T-helper 1 cell treated with Interleukin-12 subunit alpha and Interleukin-12 subunit beta and Interleukin-4 antibody, amounts not matched to agents 30 ng/mL and 1 ng/mL, for 36 hours (primary cell): ENCODE results near the gene ZNF212. TPM values are rescaled to one million over a fixed set of nuclear protein-coding genes. Genes with fewer than 3 reads are reported as not detected.

ENCODE experiments used
- intact Hi-C: fragments of 100-400 bp; cut with micrococcal nuclease; formaldehyde crosslinking; loops from one replicate; pipeline ENCODE4 v1.15.1; 2024
- total RNA-seq: library from RNA; stranded (reverse); gene quantifications from 2 replicates; pipeline ENCODE4 v1.2.3, GENCODE V29; 2022

Gene ZNF212
- total RNA-seq, 1 donor from 2014 or later = 14.3 TPM

DNA sequence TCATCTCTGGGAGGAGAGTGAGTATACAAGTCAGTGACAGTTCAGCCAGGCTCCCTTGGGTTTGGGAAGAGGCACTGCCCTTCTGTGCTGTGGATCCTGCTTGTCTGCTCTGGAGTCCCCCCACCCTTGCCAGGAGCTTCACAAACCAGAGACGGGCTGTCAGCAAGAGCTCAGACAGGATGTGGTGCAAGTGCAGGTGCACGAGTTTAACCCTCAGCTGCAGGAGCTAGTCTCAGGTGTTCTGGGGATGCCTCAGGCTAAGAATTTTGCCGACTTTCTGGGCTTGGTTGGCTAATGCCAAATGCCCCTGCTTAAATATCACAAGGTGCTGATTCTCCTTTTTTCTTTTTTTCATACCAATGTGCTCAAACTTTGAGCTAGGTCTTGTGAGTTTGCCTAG is 44.9 kb downstream of the ZNF212 start:
- intact Hi-C loops = loop anchor here (2.0 kb wide), 2 partner anchors 158 to 176 kb away; partner anchors contain the start of genes ZNF425 and ZNF777

- intact Hi-C loops = loop anchor here (1.0 to 2.0 kb wide), 10 partner anchors 23 to 553 kb away; partner anchors contain the start of genes ZNF212, ZNF425, ZNF746 and ZNF777
These were observed 45.6 kb downstream of the ZNF212 start for GRCh38 chr7:149284850-149285585.

DNA sequence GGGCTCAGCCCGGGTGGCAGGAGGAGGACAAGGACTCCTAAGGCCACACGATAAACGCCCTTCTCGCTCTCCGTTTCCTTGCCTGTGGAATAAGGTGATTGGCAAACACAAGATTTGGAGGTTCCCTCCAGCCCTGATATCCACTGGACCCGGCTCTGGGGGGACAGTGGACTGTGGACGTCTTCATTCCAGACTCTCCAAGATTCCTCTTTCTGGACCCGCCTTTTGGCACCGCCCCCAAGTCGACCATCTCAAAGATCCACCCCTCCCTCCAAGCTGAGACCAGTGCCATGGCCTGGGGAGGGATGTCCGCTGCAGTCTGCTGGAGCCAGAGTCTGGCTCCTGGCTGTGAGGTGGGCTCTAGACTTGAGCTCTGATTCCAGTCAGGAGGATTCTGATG is 46.2 kb downstream of the ZNF212 start:
- intact Hi-C loops = loop anchor here (1.0 to 2.0 kb wide), 10 partner anchors 23 to 553 kb away; partner anchors contain the start of genes ZNF212, ZNF425, ZNF746 and ZNF777

GRCh38 chr7:149286811-149287400 is 47.5 kb downstream of the ZNF212 start:
- intact Hi-C loops = no loop called here

GRCh38 chr7:149287622-149288021 is 48.2 kb downstream of the ZNF212 start:
- intact Hi-C loops = no loop called here

DNA sequence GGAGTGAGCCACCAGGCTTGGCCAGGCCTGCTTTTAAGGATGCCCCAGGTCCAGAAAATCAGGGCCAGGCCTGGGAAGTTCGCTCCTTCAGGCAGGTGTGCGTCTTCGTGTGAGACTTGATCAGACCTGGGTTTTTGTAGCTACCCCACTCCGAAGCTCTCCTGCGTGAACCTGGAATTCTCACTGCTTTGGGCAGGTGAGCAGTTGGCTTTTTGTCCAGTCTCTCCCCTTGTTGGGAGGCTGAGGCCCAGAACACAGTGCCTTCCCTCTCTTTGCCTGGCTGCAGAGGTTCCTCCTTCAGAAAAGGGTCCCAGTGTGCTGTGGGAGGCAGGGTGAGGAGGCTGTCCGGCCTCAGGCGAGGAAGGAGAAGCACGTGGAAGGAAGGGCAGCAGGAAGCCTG is 49.8 kb downstream of the ZNF212 start:
- intact Hi-C loops = no loop called here

DNA sequence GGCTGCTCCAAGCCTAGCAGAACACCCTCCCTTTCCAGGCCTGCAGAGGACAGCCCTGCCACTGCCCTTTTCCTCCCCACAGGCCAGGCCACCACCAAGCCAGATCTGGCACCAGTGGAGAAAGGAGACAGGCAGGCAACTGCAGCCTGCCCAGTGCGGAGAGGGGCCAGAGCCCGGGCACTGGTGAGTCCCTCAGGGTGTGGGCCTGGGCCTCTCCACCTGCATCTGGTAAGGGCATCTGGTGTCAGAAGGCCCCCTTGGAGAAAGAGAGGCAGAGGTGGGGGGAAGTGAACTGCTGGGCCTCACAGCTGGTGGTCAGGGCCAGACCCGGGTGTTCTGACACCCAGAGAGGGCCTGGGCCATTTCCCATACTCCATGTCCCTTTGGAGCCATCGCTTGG is 50.4 kb downstream of the ZNF212 start:
- intact Hi-C loops = no loop called here

DNA sequence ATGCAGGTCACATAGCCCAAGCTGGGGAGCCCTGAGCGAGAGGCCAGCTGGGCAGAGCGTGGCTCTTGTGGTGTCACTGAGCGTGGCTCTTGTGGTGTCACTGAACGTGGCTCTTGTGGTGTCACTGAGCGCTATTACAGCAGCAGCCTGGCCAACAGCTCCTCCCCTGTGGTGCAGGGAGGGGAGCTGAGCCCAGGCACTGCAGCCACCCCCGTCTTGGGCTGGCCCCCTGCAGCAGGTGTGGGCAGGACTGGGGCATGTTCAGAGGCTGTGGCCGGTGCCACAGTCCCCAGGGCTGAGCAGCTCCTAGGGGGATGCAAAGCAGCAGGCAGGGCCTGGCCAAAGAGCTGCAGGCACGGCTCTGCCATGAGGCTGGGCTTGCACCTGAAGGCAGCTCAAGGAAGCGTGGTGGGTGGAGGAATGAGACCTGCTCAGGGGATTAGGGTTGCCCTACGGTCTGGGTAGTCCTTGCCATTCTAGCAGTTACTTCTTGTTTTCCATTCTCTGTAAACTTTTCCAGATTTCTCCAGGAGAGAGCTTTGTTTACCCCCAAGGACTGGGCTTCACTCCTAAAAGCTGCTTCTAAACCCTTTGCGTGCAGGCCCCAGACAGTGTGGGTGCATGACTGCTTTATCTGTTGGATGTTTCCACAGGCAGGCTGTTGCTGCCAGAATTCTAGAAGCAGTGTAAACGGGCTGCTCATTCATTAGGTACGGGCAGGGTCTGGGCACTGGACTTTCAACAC is 51.8 kb downstream of the ZNF212 start:
- intact Hi-C loops = no loop called here

- intact Hi-C loops = no loop called here
These were observed 52.5 kb downstream of the ZNF212 start for GRCh38 chr7:149291781-149292461.

- intact Hi-C loops = no loop called here
These were observed 53.0 kb downstream of the ZNF212 start for GRCh38 chr7:149292462-149292823.

GRCh38 chr7:149293338-149293737 is 53.9 kb downstream of the ZNF212 start:
- intact Hi-C loops = no loop called here

- intact Hi-C loops = no loop called here
These were observed 54.6 kb downstream of the ZNF212 start for GRCh38 chr7:149293946-149294633.

DNA sequence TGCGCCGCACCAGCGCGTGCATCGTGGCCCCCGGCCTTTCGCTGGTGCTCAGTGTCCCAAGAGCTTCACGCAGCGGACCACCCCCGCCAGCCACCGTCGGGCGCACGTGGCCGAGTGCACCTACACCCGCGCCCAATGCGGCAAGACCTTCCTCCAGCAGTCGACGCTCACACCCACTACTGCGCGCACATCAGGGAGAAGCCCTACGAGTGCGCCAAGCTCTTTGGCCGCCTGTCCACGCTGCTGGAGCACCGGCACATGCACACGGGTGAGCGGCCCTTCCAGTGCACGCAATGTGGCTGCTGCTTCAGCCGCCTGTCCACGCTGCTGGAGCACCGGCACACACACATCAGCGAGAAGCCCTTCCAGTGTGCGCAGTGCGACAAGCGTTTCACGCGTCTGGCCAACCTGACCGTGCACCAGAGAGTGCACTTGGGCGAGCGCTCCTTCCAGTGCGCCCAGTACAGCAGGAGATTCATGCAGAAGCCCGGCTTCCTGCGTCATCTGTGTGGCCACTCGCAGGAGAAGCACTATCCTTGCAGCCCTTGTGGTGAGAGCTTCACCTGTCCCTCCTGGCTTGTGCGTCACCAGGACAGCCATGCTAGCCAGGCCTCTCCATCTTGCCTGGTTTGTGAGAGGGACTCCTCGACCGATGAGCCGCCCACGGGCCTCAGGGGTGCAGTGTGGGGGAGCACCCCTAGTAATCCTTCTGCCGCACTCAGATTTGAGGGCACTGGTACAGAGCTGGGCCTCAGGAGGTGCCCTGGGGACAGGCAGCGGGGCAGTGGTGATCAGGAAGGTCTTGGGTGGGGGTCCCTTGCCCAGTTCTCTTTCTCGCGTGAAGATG is 55.4 kb downstream of the ZNF212 start:
- intact Hi-C loops = no loop called here

- intact Hi-C loops = no loop called here
These were observed 56.0 kb downstream of the ZNF212 start for GRCh38 chr7:149295481-149295850.

GRCh38 chr7:149296368-149296767 is 56.9 kb downstream of the ZNF212 start:
- intact Hi-C loops = no loop called here

DNA sequence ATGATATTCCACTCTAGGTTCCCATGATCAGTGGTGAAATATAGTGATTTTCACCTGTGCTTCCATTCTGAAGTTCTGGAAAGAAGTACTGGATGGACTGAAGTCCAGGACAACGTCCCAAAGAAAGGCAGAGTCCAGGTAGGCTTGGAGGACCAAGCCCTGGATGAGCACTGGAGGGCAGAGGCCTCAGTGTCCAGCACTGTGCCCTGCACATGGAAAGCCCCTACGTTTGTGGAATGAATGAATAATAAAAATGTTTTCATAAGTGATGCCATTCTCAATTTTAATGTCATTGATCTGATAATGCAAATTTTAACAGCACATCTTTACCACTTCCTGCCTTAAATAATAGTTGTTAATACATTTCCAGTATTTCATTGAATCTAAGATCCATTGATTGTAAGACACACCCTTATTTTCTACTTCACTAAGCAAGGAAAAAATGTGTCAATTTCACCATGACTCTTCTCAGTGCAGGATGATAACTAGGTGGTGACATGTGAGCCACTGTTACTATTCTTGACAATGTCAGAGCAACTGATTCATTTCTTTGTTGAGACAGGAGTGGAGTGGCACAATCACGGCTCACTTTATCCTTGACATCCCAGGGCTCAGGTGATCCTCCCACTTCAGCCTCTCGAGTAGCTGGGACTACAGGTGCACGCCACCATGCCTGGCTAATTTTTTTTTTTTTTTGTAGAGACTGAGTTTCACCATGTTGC is 57.7 kb downstream of the ZNF212 start:
- intact Hi-C loops = no loop called here

DNA sequence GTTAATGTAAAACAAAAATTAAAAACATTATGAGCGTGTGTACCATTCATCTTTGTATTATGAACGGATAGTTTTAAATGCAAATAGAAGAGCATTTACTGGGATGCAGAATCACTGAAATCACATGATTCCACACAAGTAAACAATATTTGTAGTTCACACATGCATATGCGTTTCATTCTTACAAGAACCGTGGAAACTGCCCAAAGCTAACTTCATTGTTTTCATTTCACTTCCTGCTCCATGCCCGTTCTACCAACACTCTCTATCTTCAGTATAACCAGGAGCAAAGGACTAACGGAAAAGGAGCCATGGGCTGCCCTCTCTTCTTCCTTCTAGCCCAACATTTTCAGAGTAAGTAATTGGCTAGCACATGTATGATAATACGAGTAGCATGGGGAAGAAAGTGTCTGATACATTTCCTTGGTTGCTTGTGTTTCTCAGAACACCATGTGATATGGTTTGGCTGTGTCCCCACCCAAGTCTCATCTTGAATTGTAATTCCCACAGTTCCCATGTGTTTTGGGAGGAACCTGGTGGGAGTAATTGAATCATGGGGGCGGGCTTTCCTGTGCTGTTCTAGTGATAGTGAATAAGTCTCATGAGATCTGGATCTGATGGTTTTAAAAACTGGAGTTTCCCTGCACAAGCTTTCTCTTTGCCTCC is 61.3 kb downstream of the ZNF212 start:
- intact Hi-C loops = no loop called here

- intact Hi-C loops = no loop called here
These were observed 62.8 kb downstream of the ZNF212 start for GRCh38 chr7:149302222-149302621.

- intact Hi-C loops = no loop called here
These were observed 63.4 kb downstream of the ZNF212 start for GRCh38 chr7:149302865-149303264.
